ENCODE results near the gene TASP1. TPM values are rescaled to one million over a fixed set of nuclear protein-coding genes. Genes with fewer than 3 reads are reported as not detected.

TASP1 gene
- total and polyA plus RNA-seq, 2 donors (not counting 3 experiments of a cell fraction or from before 2014, with no cell fraction given), result 3.5 to 8.9 TPM

DNA sequence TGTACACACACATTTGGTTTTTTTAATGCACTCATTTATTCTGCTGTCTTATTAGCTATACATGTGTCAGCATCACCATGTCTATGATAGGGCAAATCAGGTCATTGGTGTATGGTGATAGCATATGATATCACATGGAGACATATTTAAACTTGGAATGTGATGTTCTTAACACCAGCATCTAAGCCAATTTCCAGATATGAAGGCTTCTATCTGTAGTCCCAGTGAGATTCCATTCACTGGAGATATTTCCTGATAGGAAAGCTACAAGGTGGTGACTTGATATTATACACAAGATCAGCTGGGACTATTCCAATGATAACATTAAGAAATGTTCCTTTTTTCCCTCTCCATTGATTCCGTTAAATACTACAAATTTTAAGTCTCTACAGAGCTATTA lies 89.3 kb downstream of the TASP1 start:
- Histone ChIP-seq H3K4me3 (replicated peaks in 1 of 3; ENCODE audit: insufficient read depth in 1 of 3, low read depth in 1 of 3, low read length in 3 of 3) (no peak overlapping the region), H3K27me3 (ENCODE audit: control insufficient read depth in 2 of 2, insufficient read depth in 2 of 2, low read length in 2 of 2) (no peaks in the 10 kb centered on the region), H3K36me3 (ENCODE audit: control insufficient read depth in 2 of 2, extremely low read depth in 1 of 2, insufficient read depth in 2 of 2, low read length in 2 of 2) (no peaks in the 10 kb centered on the region), H3K4me2 (ENCODE audit: insufficient read depth, low read length) (no peak overlapping the region), H3K4me1 (ENCODE audit: control insufficient read depth, extremely low read depth, insufficient read depth, low read length) (no peaks in the 10 kb centered on the region), H3K79me2 (ENCODE audit: control insufficient read depth, insufficient read depth, low read length) (no peaks in the 10 kb centered on the region), H3K9ac (replicated peaks; ENCODE audit: extremely low read depth, insufficient read depth, low read length) (no peak overlapping the region), H3K27ac (ENCODE audit: insufficient read depth, low read depth, low read length) (no peak overlapping the region), H3K9me1 (replicated peaks; ENCODE audit: control insufficient read depth, extremely low read depth, insufficient read depth, low read length) (no peaks in the 10 kb centered on the region), H2AFZ (ENCODE audit: low read depth, low read length) (no peak overlapping the region), H3K9me3 (replicated peaks; ENCODE audit: control insufficient read depth, insufficient read depth, low read length) (no peaks in the 10 kb centered on the region), H4K20me1 (replicated peaks; ENCODE audit: control insufficient read depth, extremely low read depth, insufficient read depth, low read length) (no peaks in the 10 kb centered on the region)
- peak; percentile 75 for DNase-seq (ENCODE audit: low read depth, low spot score)
- dilution Hi-C loops (cut with MboI; ENCODE audit: extremely low pct_ligation_motif_present, low sequenced_read_pairs), result no loop called here
- POLR2A ChIA-PET, result no interaction called here
- TF ChIP-seq EZH2 (IDR thresholded peaks at IDR 0.05; ENCODE audit: borderline replicate concordance, low read depth, low read length, severe bottlenecking) (no peak), JUN (IDR thresholded peaks at IDR 0.05; ENCODE audit: borderline replicate concordance, insufficient read depth, insufficient read length, low read depth) (no peak), GATA2 (IDR thresholded peaks at IDR 0.05; ENCODE audit: insufficient read depth, insufficient read length, low read depth, low read length) (no peak), FOS (IDR thresholded peaks at IDR 0.05; ENCODE audit: borderline replicate concordance, insufficient read depth, low read length) (no peak), POLR2A (IDR thresholded peaks at IDR 0.05; ENCODE audit: low read depth, low read length) (no peak), MYC (IDR thresholded peaks at IDR 0.05; ENCODE audit: low read depth, low read length) (no peak), POLR2AphosphoS5 (IDR thresholded peaks at IDR 0.05; ENCODE audit: insufficient read depth, low read depth, low read length) (no peak)
- TF ChIP-seq, protein P1, sequence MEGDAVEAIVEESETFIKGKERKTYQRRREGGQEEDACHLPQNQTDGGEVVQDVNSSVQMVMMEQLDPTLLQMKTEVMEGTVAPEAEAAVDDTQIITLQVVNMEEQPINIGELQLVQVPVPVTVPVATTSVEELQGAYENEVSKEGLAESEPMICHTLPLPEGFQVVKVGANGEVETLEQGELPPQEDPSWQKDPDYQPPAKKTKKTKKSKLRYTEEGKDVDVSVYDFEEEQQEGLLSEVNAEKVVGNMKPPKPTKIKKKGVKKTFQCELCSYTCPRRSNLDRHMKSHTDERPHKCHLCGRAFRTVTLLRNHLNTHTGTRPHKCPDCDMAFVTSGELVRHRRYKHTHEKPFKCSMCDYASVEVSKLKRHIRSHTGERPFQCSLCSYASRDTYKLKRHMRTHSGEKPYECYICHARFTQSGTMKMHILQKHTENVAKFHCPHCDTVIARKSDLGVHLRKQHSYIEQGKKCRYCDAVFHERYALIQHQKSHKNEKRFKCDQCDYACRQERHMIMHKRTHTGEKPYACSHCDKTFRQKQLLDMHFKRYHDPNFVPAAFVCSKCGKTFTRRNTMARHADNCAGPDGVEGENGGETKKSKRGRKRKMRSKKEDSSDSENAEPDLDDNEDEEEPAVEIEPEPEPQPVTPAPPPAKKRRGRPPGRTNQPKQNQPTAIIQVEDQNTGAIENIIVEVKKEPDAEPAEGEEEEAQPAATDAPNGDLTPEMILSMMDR (IDR thresholded peaks at IDR 0.05; ENCODE audit: extremely low read depth in 1 of 2, insufficient read depth in 1 of 2, low read depth in 1 of 2, low read length in 2 of 2), result no peak
- TF ChIP-seq, protein P2, sequence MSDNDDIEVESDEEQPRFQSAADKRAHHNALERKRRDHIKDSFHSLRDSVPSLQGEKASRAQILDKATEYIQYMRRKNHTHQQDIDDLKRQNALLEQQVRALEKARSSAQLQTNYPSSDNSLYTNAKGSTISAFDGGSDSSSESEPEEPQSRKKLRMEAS (IDR thresholded peaks at IDR 0.05; ENCODE audit: insufficient read depth, insufficient read length), result no peak
- FAIRE-seq, result no peak
- intact Hi-C loops (cut with micrococcal nuclease), result loop anchor here (5.0 to 10.0 kb wide), 2 partner anchors 223 to 505 kb away; no protein-coding TSS in a partner anchor
- BruUV-seq (replicated peaks), result no TSS peak
- CTCF ChIA-PET, result interaction anchor here (0.7 to 5.1 kb wide), 7 partner anchors 9 to 625 kb away, joined by 3 to 167 read pairs (median 5); no protein-coding TSS in a partner anchor

All from endothelial cell of umbilical vein (primary cell).